GM19467 (cell line): ENCODE measurements around the gene BAZ2B.
A peak's percentile ranks its signal among the peaks of the same experiment; 100 is the strongest.

Experiments
- ATAC-seq: cut with Tn5 transposase; IDR thresholded peaks from one replicate; pipeline ENCODE4 v1.9.1; 2021; ENCODE audit warnings: mild to moderate bottlenecking, moderate library complexity; ENCODE audit not compliant: unreplicated experiment

The BAZ2B gene

DNA sequence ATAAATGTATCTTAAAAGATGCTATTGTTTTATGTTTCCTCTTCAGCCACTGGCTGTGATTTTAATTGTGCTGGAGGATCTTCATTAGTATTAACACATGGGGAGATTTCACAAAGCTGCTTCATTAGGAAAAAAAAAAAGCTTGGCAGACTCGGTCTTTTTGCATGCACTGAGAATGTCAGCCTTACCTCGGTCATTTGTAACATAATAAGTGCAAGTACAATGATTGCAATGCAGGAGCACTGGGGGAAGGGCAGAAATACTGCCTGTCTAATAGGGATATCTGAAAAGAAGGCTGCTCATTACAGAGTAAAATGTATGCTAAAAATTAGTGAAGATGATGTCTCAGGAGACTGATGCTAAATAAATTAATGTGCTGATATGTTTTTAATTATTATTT lies 1.3 kb upstream of the BAZ2B start:
- no peak for ATAC-seq

DNA sequence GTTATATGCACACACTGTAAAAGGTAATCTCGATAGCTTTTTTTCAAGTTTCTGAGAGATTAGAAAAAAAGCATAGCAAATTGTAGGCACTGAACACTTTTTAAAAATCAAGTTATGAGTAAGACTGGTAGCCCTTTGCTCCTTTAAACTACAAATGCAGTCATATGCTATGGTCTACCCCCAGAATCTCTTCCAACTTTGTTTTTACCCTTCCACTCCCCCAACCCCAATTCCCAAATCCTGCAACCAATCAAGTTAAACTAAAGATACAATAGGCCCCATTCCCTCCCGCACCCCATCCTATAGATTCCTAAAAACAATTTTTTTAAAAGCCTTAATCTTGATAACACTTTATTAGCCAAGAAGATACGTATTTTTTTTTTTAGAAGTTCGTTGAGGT lies 752 bp upstream of the BAZ2B start:
- no peak for ATAC-seq

DNA sequence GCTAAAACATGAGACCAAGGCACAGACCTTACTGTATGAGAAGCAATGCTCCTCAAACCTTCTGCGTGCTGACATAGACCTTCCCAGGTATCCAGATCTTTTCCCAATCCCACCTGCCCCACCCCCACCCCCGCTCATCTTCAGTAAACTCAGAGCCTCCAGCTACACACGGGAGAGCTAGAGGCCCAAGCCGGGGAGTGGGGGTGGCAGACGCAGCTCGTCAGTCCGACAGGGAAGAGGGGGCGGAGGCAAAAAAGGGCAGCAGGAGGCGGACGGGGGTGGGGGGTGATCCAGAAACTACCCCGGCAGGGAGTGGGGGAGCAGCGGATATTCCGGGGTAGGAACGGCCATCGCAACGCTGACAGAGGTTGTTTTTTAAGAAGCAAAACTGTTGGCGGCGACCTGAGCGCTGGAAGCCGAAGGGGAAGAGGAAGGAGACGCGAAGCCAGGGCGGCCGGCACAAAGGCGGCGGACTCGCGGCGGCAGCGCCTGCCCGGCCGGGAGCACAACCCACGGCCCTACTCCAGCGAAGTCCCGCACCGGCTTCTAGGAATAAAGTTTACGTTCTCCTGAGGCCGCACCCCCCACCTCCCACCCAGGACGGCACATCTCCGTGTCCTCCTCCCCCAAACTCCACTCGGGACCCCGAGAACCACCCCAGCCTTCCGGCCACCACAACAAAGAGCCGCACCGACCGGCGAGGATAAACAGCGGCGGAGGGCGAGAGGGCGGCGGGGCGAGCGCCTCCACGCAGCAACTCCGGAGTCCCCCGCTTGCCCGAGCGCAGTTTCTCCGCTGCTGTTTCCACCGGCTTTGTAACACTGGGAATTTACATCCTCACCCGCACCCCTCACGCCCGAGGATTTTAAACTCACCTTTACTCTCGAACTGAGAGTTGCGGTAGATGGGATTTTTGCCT lies 722 bp downstream of the BAZ2B start:
- peak; percentile 67 for ATAC-seq

DNA sequence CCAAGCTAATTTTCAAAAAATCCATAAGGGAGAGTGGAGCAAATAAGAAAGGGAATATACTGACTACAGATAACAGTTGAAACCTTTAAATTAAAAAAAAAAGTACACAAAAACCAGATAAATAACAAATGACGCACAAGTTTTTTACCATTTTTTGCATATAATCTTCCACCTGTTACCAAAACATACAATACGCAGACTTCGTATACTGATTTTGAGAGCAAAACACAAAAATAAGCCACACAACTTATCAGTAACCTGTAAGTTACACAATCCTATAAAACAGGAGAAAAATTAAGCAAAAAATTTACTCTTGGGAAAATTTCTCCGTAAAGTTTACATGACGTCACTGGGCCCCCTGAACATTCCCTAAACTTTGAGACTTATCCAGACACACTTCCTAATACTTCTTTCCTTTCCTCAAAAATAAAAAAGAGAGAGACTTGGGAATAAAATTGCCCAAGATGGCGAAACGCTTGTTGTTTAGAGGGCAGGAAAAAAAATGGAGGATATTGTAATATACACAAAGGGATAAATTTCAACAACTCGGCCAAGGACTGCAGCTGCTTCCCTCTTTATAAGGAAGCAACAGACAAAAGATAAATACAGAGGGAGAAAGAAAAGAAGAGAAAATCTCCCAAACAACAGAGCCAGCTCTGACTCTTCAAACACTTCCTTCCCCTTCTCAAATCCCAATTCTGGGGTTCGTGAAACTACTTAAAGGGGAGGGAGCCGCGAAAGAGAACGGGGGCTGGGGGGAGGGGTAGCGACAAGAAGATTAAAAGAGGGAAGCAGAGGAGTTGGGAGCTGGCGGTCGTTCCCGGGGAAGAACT lies 1.6 kb downstream of the BAZ2B start:
- no peak for ATAC-seq

DNA sequence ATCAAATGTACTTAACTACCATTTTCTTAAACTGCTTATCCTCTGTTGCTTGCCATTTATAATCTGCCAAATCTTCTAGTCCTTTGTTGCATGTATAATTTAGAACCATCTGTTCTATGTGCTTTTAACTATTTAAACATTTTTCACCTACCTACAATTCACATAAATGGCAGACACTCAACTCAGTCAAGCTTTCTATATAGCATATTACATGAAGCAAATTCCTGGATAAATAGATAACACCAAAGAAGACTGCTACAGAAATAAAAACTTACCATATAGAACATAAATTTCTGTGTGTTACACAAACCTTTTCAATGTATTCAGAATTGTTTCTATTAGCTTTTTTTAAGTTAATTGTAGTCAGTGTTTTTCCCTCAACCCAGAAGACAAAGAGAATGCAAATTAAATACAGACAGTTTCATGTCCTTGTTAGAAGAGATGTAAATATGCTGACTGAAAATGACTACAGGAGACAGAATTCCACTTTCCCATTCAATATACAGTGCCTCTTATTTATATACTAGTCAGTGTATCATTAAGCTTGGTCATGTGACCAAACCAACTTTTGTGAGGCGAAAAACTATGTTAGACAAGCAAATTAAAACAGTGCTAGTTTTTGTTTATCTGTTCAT lies 2.6 kb downstream of the BAZ2B start:
- no peak for ATAC-seq

DNA sequence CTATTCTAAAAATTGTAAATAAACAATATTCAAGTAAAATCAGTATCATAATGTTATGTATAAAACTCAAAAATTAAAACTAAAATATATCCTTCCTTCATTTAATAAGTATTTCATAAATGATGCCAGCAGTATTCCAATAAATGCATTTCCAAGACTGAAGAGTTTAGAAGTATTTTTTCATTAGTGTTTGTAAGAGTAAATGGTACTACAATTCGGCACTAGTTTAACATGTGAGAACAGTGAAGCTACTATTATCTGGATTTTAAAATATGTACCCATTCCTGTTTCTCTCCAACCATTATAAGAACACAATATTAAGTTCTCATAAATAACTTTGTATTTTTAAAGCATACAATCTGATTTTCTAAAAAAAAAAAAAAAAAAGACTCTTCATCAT lies 3.3 kb downstream of the BAZ2B start:
- ATAC-seq, result no peak

DNA sequence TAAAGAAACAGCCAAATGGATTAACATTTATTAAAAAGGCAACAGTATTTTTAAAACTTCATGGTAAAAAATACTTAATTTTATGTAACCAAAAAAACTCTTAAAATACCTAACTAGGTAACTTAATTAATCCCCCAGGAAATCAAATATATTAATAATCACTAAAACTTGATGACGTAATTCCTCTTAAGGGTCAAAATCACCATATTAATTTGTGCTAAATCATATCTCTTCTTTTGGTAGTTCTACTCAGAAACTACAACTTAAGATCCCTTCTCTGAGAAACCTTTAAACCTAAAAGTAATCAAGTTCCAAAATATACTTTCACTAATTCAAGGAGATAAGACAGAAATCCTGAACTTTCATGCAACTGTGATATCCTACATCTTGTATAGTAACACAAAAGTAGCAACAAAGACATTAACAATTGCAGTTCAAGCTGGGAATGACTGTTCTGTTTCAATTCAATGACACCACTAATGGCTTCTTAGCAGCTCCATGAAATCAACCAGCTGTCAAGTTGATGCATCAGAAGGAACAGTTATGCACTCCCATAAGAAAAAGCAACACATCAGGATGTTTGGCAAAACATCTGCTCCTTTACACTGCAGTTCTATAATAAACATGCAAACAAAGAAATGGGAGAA lies 4.0 kb downstream of the BAZ2B start:
- ATAC-seq, result no peak

DNA sequence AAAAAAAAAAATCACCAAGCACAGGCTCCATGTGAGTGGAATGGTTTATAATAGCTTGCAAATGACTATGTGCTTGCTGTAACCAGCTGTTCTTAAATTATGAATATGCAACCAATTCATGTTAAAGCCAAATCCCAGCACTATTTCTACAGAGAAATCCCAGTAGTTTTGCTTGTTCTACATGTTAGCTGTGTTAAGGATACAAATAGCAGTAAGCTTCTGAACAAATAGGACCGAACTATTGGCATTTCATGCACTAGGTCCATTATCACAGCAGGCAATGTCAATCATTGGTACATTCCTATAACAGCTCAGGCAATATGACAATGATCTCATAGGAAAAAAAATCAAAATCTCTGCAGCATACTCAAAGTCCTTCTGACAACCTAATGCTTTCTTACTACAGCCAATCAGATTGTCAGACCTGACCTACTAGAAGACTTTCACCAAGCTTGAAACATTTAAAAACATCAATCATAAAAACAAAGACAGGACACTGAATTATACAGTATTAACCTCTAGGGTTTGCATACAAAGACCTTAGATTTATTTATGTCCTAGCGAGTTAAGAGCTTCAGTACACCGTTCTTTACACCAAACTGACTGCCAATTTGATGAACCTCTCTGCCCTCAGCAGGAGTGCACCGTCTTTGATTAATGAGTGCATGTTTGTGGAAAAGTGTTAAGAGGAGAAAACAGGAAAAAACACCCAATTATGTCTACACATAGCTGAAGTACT lies 6.4 kb downstream of the BAZ2B start:
- ATAC-seq, result no peak

DNA sequence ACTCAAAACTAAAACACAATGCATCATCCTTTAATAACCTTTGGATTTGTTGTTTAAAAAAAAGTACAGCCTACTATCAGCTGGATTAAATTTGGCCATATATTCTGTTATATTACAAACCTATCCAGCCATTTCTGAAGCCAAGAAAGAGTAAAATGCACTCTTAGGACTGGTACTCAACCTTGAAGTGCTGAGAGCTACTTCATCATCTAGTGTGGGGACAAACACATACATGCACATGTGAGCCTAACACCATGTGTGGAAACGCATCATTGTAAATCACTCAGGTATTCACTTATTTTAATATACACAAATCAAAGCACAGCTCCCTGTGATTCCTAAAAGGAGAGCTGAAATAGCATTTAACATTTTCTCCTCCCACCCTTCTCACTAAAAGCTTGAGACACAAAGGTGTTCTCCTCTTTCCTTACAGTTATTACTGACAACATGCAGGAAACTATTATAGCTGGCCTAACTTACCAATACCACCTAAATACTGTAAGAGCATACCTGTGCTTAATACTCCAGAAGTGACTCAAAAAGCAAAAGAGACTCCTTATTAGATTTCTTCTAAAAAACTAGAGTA lies 7.5 kb downstream of the BAZ2B start:
- no peak for ATAC-seq

DNA sequence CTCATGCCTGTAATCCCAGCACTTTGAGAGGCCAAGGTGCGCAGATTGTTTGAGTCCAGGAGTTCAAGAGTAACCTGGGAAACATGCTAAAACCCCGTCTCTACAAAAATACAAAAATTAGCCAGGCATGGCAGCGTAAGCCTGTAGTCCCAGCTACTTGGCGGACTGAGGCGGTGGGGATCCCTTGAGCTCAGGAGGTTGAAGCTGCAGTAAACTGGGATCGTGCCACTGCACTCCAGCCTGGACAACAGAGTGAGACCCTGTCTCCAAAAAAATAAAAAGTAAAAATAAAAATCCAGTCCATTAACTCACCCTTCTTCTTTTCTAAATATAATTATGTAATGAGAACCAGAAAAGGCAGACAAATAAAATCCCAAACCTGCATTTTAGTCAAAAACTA lies 8.2 kb downstream of the BAZ2B start:
- no peak for ATAC-seq

DNA sequence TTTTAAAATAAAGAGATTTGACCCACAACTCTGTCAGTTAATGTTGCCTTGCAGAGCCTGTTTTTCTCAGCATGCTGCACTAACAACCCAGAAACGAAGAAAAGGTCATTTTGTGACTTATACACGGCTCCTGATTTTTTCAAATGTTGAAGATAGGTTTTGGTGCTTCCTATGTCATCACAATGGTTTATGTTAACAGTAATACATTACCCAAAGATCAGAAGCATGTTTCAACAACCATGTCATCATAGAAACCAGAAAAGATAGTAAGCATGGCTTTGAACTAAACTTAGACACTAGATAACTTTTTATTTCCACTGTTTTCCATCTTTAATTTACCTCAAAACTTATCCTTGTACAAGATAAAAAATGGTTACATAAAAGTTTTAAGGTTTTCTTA lies 10.1 kb downstream of the BAZ2B start:
- ATAC-seq, result no peak

DNA sequence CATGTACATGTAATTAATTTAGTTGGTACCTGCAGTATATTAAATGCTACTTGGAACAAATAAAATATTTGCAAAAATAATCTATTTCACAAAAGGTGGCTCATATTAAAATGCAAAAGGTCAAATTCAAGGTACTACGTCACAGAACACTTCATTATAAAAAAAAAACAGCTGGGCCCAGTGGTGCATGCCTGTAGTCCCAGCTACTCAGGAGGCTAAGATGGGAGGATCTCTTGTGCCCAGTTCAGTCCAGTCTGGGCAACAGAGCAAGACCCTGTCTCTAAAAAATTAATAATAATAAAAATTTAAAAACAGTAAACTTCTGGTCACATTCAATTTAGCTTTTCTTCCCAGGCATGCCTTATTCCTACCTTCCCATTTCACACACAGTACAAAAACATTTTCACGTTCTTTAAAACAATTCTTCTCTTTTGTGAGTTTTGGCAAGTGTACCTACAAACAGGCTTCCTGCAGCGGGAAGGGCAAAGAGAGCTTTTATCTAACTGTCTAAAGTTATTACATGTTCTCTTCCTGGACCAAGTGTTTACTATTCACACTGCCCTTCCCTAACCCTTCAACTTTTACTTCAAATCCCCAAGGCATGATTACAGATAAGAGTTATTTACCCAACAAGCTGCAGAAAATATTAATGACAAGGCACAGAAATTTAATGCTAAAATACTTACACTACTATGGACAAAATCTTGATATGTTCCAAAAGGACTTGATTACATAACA lies 10.7 kb downstream of the BAZ2B start:
- ATAC-seq, result no peak

DNA sequence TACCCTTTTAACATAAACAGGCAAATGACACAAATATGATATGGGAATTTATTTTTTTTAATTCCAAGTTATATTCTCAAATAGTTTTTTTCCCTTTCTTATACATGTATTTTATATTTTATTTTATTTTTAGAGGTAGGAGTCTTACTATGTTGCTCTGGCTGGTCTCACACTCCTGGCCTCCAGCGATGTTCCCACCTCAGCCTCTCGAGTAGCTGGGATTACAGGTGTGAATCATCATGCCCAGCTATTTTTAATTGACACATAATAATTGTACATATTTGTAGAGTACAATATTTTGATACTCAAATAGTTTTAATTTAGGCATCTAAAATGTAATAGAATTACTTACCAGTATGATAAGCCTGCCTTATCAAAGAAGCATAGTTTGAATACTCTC lies 12.2 kb downstream of the BAZ2B start:
- no peak for ATAC-seq

DNA sequence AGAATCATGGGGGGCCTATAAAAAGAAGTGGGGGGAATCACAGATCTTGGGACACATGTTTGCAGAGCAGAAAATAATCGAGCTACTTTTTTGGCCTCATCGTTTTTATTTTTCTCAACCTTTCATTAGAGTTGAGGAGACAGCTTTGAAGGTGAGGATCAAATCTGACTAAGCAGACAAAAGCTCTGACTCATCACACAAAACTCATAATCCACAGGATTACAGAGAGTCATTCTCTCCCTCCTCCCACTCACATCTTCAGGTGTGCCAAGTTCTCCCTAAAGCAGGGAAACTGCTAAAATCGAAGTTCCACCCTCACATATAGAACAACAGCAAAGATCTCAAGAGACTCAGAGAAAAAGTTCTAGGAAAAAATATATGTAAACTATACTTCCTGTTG lies 15.6 kb downstream of the BAZ2B start:
- ATAC-seq, result no peak

DNA sequence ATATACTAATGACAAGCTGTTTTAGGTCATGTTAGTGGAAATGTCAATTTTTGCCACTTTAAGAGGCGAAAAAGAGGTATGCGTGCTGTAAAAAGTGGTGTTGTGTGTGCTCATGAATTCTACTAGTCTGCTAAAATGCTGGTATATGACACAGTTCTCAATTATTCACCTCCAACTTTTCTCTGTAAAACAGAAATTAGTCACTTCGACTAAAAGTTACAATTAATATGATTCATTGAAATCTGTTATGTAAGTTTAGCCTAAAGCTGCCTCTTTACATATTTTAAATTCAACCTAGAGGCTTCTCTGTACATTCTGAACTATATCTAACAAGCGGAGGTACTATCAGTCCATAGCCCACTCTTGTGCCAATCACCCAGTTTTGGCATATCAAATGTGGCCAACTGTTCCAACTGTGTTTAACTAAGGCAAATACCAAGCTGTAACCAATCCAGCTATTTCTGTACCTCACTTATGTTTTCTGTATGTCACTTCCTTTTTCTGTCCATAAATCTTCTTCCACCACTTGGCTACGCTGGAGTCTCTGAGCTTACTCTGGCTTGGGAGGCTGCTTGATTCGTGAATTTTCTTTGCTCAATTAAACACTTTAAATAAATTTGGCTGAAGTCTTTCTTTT lies 20.8 kb downstream of the BAZ2B start:
- no peak for ATAC-seq

DNA sequence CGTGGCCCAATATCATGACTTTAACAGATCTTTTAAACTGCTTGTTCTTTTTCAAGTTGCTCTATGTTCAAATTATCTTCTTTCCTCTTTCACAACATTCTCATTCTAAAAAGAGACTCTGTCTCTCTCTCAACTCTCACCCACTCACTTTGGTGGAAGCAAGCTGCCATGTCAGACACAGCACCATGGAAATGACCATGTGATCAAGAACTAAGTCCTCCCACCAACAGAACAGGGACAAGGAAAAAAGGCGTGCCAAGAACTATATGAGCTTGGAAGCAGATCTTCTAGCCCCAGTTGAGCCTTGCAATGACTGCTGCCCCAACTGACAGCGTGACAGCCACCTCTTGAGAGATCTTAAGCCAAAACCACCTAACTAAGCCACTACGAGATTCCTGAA lies 23.9 kb downstream of the BAZ2B start:
- ATAC-seq, result no peak

DNA sequence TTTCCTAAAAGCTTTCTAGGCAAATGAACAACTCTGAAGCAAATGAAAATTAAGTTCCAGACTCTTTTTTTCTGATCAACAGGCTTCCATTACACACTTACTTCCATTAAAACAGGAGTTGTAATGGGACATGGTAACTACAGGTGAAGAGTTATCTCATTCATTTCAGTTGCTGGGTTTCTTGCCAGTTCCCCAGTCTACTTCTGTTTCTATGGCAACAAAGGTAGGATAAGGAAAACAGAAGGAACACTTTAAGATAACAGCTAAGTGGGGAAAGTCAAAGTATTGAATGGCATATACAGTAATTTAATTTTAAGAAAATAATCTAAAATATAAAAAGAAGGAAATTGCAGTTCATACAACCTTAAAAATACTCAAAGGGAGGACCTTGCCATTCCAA lies 25.1 kb downstream of the BAZ2B start:
- no peak for ATAC-seq

DNA sequence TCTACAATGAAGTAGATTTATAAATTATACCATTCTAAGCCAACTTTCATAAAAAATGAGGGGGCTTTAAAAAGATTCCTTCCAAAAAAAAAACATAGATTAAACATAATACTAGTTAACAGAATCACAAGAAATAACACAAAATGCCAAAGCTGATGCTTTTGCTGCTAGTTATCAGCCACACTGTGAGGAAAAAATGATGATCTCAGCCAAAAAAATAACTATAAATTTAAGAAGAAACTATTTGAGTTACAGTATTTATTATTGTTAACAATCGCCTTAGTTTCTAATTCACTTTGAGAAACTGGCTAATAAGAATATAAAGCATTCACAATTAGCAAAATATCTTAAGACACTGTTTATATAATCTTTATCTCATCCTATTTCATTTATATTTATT lies 27.1 kb downstream of the BAZ2B start:
- no peak for ATAC-seq

DNA sequence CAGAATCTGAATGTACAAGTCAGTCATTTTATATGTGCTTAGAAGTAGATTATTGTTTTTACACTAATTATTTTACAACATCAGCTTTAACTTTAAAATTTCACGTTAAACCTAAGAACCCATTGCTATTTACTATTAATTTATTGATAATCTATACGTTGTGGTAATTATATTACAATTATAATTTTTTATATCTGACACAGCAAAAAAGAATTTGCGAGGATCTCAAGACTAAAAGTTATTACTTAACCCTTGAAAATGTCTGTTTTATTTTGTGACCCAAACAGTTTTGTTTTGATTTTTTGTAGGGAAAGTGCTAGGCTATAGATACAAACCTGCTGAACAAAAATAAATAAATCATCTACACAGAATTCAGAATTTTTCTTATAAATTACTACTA lies 30.3 kb downstream of the BAZ2B start:
- ATAC-seq, result no peak
